HEK293 (cell line): ENCODE measurements around the gene PPP2R2D.

Experiments
- CTCF ChIA-PET: fragments of 350-600 bp; formaldehyde crosslinking; extraction: SDS; loops from one replicate; lab custom pipeline; 2021; ENCODE audit warnings: antibody characterized with exemption; lab: Yijun Ruan, JAX
- POLR2A ChIA-PET: fragments of 300-600 bp; formaldehyde crosslinking; extraction: SDS; loops from one replicate; lab custom pipeline; 2020; ENCODE audit warnings: antibody characterized with exemption, inconsistent platforms; lab: Yijun Ruan, JAX
- H3K27ac ChIP-seq: fragments of 200-500 bp; sonication (Bioruptor generic); 2 replicates; pipeline ENCODE4 v1.5.1; 2014; ENCODE audit warnings: low read depth, low read length, control low read depth, inconsistent platforms; ENCODE audit errors: extremely low read depth
- H3K36me3 ChIP-seq, 2 experiments: fragments of 200-500 bp in 1 of 2; sonication (Bioruptor generic) in 1 of 2; 1 replicate in 1 of 2; 2 replicates in 1 of 2; pipeline ENCODE4 v1.5.1; 2014 to 2017; ENCODE audit warnings: inconsistent platforms in 2 of 2, low read length in 2 of 2; ENCODE audit not compliant: control insufficient read depth in 2 of 2, insufficient read depth in 1 of 2
- H3K4me1 ChIP-seq: fragments of 200-500 bp; sonication (Bioruptor generic); 2 replicates; pipeline ENCODE4 v1.5.1; 2014; ENCODE audit warnings: mild to moderate bottlenecking, low read length, inconsistent platforms; ENCODE audit not compliant: control insufficient read depth, insufficient read depth
- H3K4me3 ChIP-seq: 2 replicates; pipeline ENCODE4 v1.5.1; 2011; ENCODE audit warnings: low read depth, mild to moderate bottlenecking, control low read depth, low read length, moderate library complexity
- H3K9me3 ChIP-seq: fragments of 200-500 bp; sonication (Bioruptor generic); 2 replicates; pipeline ENCODE4 v1.5.1; 2014; ENCODE audit warnings: low read depth, low read length, inconsistent platforms; ENCODE audit not compliant: control insufficient read depth, insufficient read depth
- GLIS2 ChIP-seq: fragments of 450-650 bp; formaldehyde crosslinking; IDR thresholded peaks from 2 replicates; pipeline ENCODE4 v1.5.1; 2016; ENCODE audit warnings: missing biosample characterization, missing genetic modification characterization
- HOXA7 ChIP-seq: sonication (generic); formaldehyde crosslinking; IDR thresholded peaks from 2 replicates; pipeline ENCODE4 v1.8.1; 2022; ENCODE audit warnings: missing genetic modification reagents, borderline replicate concordance
- KLF10 ChIP-seq: fragments of 450-650 bp; IDR thresholded peaks from 2 replicates; pipeline ENCODE4 v1.5.1; 2018; ENCODE audit warnings: missing biosample characterization, mild to moderate bottlenecking, missing genetic modification characterization
- SCRT2 ChIP-seq: fragments of 450-650 bp; formaldehyde crosslinking; IDR thresholded peaks from 2 replicates; pipeline ENCODE4 v1.5.1; 2016; ENCODE audit warnings: missing biosample characterization, missing genetic modification characterization
- ZBTB21 ChIP-seq: fragments of 450-650 bp; formaldehyde crosslinking; IDR thresholded peaks from 2 replicates; pipeline ENCODE4 v1.5.1; 2017; ENCODE audit warnings: missing biosample characterization, missing genetic modification characterization
- ZFP3 ChIP-seq: fragments of 450-650 bp; formaldehyde crosslinking; IDR thresholded peaks from 2 replicates; pipeline ENCODE4 v1.5.1; 2016; ENCODE audit warnings: low read depth, missing biosample characterization, missing genetic modification characterization
- ZNF10 ChIP-seq: fragments of 450-650 bp; formaldehyde crosslinking; IDR thresholded peaks from 2 replicates; pipeline ENCODE4 v1.5.1; 2017; ENCODE audit warnings: missing biosample characterization, missing genetic modification characterization
- ZNF274 ChIP-seq, 2 experiments: fragments of 200-500 bp in 1 of 2; fragments of 450-650 bp in 1 of 2; sonication (Bioruptor generic) in 1 of 2; formaldehyde crosslinking in 1 of 2; IDR thresholded peaks; 2 replicates each; pipeline versions ENCODE4 v1.5.1 to v1.6.1; 2014 to 2016; ENCODE audit warnings: borderline replicate concordance in 1 of 2, inconsistent platforms in 1 of 2, low read length in 1 of 2, missing biosample characterization in 1 of 2, missing genetic modification characterization in 1 of 2
- ZNF423 ChIP-seq: fragments of 450-650 bp; formaldehyde crosslinking; IDR thresholded peaks from 2 replicates; pipeline ENCODE4 v1.5.1; 2016; ENCODE audit warnings: missing biosample characterization, missing genetic modification characterization
- ZNF488 ChIP-seq: fragments of 450-650 bp; formaldehyde crosslinking; IDR thresholded peaks from 2 replicates; pipeline ENCODE4 v1.5.1; 2016; ENCODE audit warnings: missing biosample characterization, missing genetic modification characterization
- ZNF776 ChIP-seq: fragments of 450-650 bp; formaldehyde crosslinking; IDR thresholded peaks from 2 replicates; pipeline ENCODE4 v1.5.0; 2017; ENCODE audit warnings: missing biosample characterization, missing genetic modification characterization, borderline replicate concordance
- ZNF837 ChIP-seq: fragments of 450-650 bp; formaldehyde crosslinking; IDR thresholded peaks from 2 replicates; pipeline ENCODE4 v1.5.1; 2016; ENCODE audit warnings: missing biosample characterization, missing genetic modification characterization

PPP2R2D gene

GRCh38 chr10:131955591-131956340 is 55.0 kb downstream of the PPP2R2D start:
- TF ChIP-seq ZNF837 (tag by site-specific recombination), result no peak
- TF ChIP-seq HOXA7 (CRISPR knock-in tag), result no peak
- TF ChIP-seq ZBTB21 (tag by site-specific recombination), result no peak
- TF ChIP-seq ZNF274 (IDR thresholded peaks at IDR 0.05; ENCODE audit: low read length), result no peak
- no peak for TF ChIP-seq ZNF274 (tag by site-specific recombination; IDR thresholded peaks at IDR 0.05; ENCODE audit: borderline replicate concordance)
- TF ChIP-seq ZFP3 (tag by site-specific recombination), result no peak
- TF ChIP-seq GLIS2 (tag by site-specific recombination), result no peak
- peaks cover 11 to 78% of the 10 kb centered on the region in 2 experiments for H3K36me3 ChIP-seq
- ChIA-PET POLR2A (no interaction called here), CTCF (no interaction called here)
- H3K4me3 ChIP-seq, result no peak overlapping the region
- no peaks in the 10 kb centered on the region for H3K4me1 ChIP-seq
- H3K9me3 ChIP-seq, result no peaks in the 10 kb centered on the region
- no peak overlapping the region for H3K27ac ChIP-seq

- Histone ChIP-seq H3K36me3 (peaks cover 7 to 63% of the 10 kb centered on the region in 2 experiments; a peak in 2 of 3 replicates), H3K4me3 (no peak overlapping the region), H3K4me1 (no peaks in the 10 kb centered on the region), H3K9me3 (no peaks in the 10 kb centered on the region), H3K27ac (no peak overlapping the region)
- CTCF ChIA-PET, result interaction anchor here (0.8 to 0.9 kb wide), 2 partner anchors 64 to 168 kb away, joined by 3 to 4 read pairs; no protein-coding TSS in a partner anchor
- TF ChIP-seq ZNF776 (no peak), SCRT2 (tag by site-specific recombination) (0 out of 2 replicates have a peak, but pooled peaks have one; percentile 38), ZNF423 (tag by site-specific recombination) (no peak), ZNF10 (tag by site-specific recombination) (peak; percentile 63)
- POLR2A ChIA-PET, result no interaction called here
These were observed 59.0 kb downstream of the PPP2R2D start for GRCh38 chr10:131959841-131960240.

- ChIA-PET POLR2A (no interaction called here), CTCF (interaction anchor here (0.5 to 0.9 kb wide), 3 partner anchors 53 to 169 kb away, joined by 3 to 4 read pairs (median 3); no protein-coding TSS in a partner anchor)
- Histone ChIP-seq H3K4me3 (no peak overlapping the region), H3K27ac (no peak overlapping the region), H3K9me3 (no peaks in the 10 kb centered on the region), H3K4me1 (no peaks in the 10 kb centered on the region)
- no peak for TF ChIP-seq ZNF488 (tag by site-specific recombination)
- TF ChIP-seq, all 188 proteins: peak for 0
- peaks cover 7 to 55% of the 10 kb centered on the region in 2 experiments; a peak in 2 of 3 replicates for H3K36me3 ChIP-seq
These were observed 59.8 kb downstream of the PPP2R2D start for GRCh38 chr10:131960631-131961046.

GRCh38 chr10:131961047-131961776 is 60.4 kb downstream of the PPP2R2D start:
- TF ChIP-seq SCRT2 (tag by site-specific recombination) (peak; percentile 61), KLF10 (no peak)
- Histone ChIP-seq H3K9me3 (no peaks in the 10 kb centered on the region), H3K36me3 (peaks cover 7 to 50% of the 10 kb centered on the region in 2 experiments; a peak in 2 of 3 replicates), H3K27ac (no peak overlapping the region), H3K4me3 (no peak overlapping the region), H3K4me1 (no peaks in the 10 kb centered on the region)
- CTCF ChIA-PET, result no interaction called here
- POLR2A ChIA-PET, result no interaction called here
